H1 (cell line): ENCODE results near the gene SPINK1. TPM values are rescaled to one million over a fixed set of nuclear protein-coding genes. Genes with fewer than 3 reads are reported as not detected.
A peak's percentile ranks its signal among the peaks of the same experiment; 100 is the strongest.

ENCODE experiments used
- CTCF ChIA-PET: fragments of 300-600 bp; sonication (Branson Sonifier 250); formaldehyde crosslinking; loops from one replicate; lab custom pipeline; 2021; ENCODE audit not compliant: partially characterized antibody; lab: Charles Lee
- POLR2A ChIA-PET: fragments of 300-600 bp; sonication (Branson Sonifier 250); formaldehyde crosslinking; loops from one replicate; lab custom pipeline; 2021; ENCODE audit warnings: inconsistent platforms; ENCODE audit not compliant: partially characterized antibody; lab: Charles Lee
- DNase-seq, 2 experiments: peaks; one replicate each; pipeline versions ENCODE4 v3.0.0 to v3.0.0-alpha.2; 2010 to 2022; ENCODE audit warnings: low spot score in 2 of 2, low read depth in 1 of 2, mixed read lengths in 1 of 2
- FAIRE-seq: peaks from 2 replicates; lab custom pipeline; 2011; peaks lifted over from hg19 to GRCh38; lab: Jason Lieb, UNC
- H2AFZ ChIP-seq: 2 replicates; pipeline ENCODE4 v1.8.1; 2012; ENCODE audit warnings: low read length, inconsistent platforms
- H2AK5ac ChIP-seq: 2 replicates; pipeline ENCODE4 v1.6.1; 2013; ENCODE audit warnings: low read depth, low read length
- H2BK120ac ChIP-seq: replicated peaks from 2 replicates; pipeline ENCODE3; 2013; ENCODE audit warnings: low read depth, low read length, inconsistent platforms
- H2BK12ac ChIP-seq: 2 replicates; pipeline ENCODE4 v1.6.1; 2013; ENCODE audit warnings: low read depth, low read length
- H2BK15ac ChIP-seq: 2 replicates; pipeline ENCODE4 v1.6.1; 2013; ENCODE audit warnings: low read length
- H2BK20ac ChIP-seq: 2 replicates; pipeline ENCODE4 v1.6.1; 2013; ENCODE audit warnings: low read length
- H2BK5ac ChIP-seq: 2 replicates; pipeline ENCODE4 v1.6.1; 2013; ENCODE audit warnings: low read depth, low read length
- H3K14ac ChIP-seq: 2 replicates; pipeline ENCODE4 v1.6.1; 2013; ENCODE audit warnings: inconsistent platforms; ENCODE audit not compliant: insufficient read length
- H3K18ac ChIP-seq: 2 replicates; pipeline ENCODE4 v1.6.1; 2013; ENCODE audit warnings: low read length; ENCODE audit errors: extremely low read depth
- H3K23ac ChIP-seq: 2 replicates; pipeline ENCODE4 v1.6.1; 2013; ENCODE audit warnings: inconsistent platforms; ENCODE audit not compliant: insufficient read length
- H3K23me2 ChIP-seq: 2 replicates; pipeline ENCODE4 v1.6.1; 2013; ENCODE audit warnings: low read depth, low read length
- H3K27ac ChIP-seq: 2 replicates; pipeline ENCODE4 v1.6.1; 2011; ENCODE audit warnings: low read depth, low read length, inconsistent platforms
- H3K27me3 ChIP-seq, 4 experiments: replicated peaks in 1 of 4; 1 replicate in 1 of 4; 2 replicates in 3 of 4; pipeline versions ENCODE4 v1.6.1 to v1.8.1; 2011 to 2013; ENCODE audit warnings: low read length in 3 of 4, mild to moderate bottlenecking in 3 of 4, inconsistent platforms in 2 of 4, mixed read lengths in 2 of 4, moderate library complexity in 1 of 4; ENCODE audit not compliant: control insufficient read depth in 3 of 4, insufficient read depth in 3 of 4; ENCODE audit errors: extremely low read depth in 1 of 4
- H3K36me3 ChIP-seq, 4 experiments: 2 replicates each; pipeline versions ENCODE4 v1.6.1 to v1.8.1; 2011 to 2013; ENCODE audit warnings: mild to moderate bottlenecking in 4 of 4, low read length in 3 of 4, moderate library complexity in 2 of 4, control low read depth in 1 of 4, inconsistent platforms in 1 of 4; ENCODE audit not compliant: insufficient read depth in 4 of 4, control insufficient read depth in 2 of 4
- H3K4ac ChIP-seq: replicated peaks from 2 replicates; pipeline ENCODE3; 2013; ENCODE audit warnings: low read length, low read depth, mixed read lengths, inconsistent platforms; ENCODE audit not compliant: insufficient read length
- H3K4me1 ChIP-seq, 4 experiments: replicated peaks in 1 of 4; 1 replicate in 1 of 4; 2 replicates in 3 of 4; pipeline versions ENCODE4 v1.6.1 to v1.8.1; 2011 to 2013; ENCODE audit warnings: low read length in 3 of 4, inconsistent platforms in 2 of 4, mixed read lengths in 1 of 4; ENCODE audit not compliant: insufficient read depth in 4 of 4, control insufficient read depth in 3 of 4
- H3K4me2 ChIP-seq, 2 experiments: 2 replicates each; pipeline versions ENCODE4 v1.6.1 to v1.8.1; 2011 to 2013; ENCODE audit warnings: low read depth in 2 of 2, low read length in 2 of 2, control low read depth in 1 of 2, inconsistent platforms in 1 of 2, mild to moderate bottlenecking in 1 of 2; ENCODE audit not compliant: insufficient read depth in 1 of 2
- H3K4me3 ChIP-seq, 4 experiments: fragments of 200-600, 300-600 bp in 1 of 4; sonication (generic), shearing (Covaris generic), sonication (Bioruptor Twin) in 1 of 4; 2 replicates each; pipeline versions ENCODE4 v1.5.1 to v1.8.1; 2011 to 2016; ENCODE audit warnings: low read length in 4 of 4, low read depth in 3 of 4, control low read depth in 2 of 4, inconsistent platforms in 2 of 4, mild to moderate bottlenecking in 2 of 4, mixed read lengths in 1 of 4, moderate library complexity in 1 of 4; ENCODE audit not compliant: insufficient read depth in 2 of 4; ENCODE audit errors: extremely low read depth in 1 of 4
- H3K56ac ChIP-seq: replicated peaks from 2 replicates; pipeline ENCODE3; 2013; ENCODE audit warnings: low read depth, mild to moderate bottlenecking, mixed read lengths, low read length, inconsistent platforms; ENCODE audit not compliant: insufficient read length
- H3K79me1 ChIP-seq: 2 replicates; pipeline ENCODE4 v1.6.1; 2013; ENCODE audit warnings: low read depth, low read length, control low read depth
- H3K79me2 ChIP-seq, 2 experiments: 2 replicates each; pipeline versions ENCODE4 v1.6.1 to v1.8.1; 2012 to 2013; ENCODE audit warnings: low read length in 2 of 2, mild to moderate bottlenecking in 2 of 2, inconsistent platforms in 1 of 2; ENCODE audit not compliant: insufficient read depth in 2 of 2, control insufficient read depth in 1 of 2
- H3K9ac ChIP-seq, 4 experiments: replicated peaks in 1 of 4; 1 replicate in 1 of 4; 2 replicates in 3 of 4; pipeline versions ENCODE4 v1.6.1 to v1.8.1; 2011 to 2013; ENCODE audit warnings: low read depth in 3 of 4, low read length in 3 of 4, control low read depth in 2 of 4, mild to moderate bottlenecking in 2 of 4, moderate library complexity in 2 of 4, inconsistent platforms in 1 of 4; ENCODE audit errors: extremely low read depth in 1 of 4
- H3K9me3 ChIP-seq, 2 experiments: 2 replicates each; pipeline versions ENCODE4 v1.6.1 to v1.8.1; 2012 to 2013; ENCODE audit warnings: mild to moderate bottlenecking in 2 of 2, moderate library complexity in 2 of 2, control low read depth in 1 of 2, inconsistent platforms in 1 of 2, low read depth in 1 of 2, low read length in 1 of 2, mixed read lengths in 1 of 2; ENCODE audit not compliant: insufficient read depth in 2 of 2
- H4K20me1 ChIP-seq, 2 experiments: replicated peaks in 1 of 2; 2 replicates each; pipeline versions ENCODE3 to v1.8.1; 2011 to 2013; ENCODE audit warnings: inconsistent platforms in 2 of 2, low read length in 2 of 2, mild to moderate bottlenecking in 1 of 2; ENCODE audit not compliant: insufficient read depth in 2 of 2, control insufficient read depth in 1 of 2
- H4K5ac ChIP-seq: 2 replicates; pipeline ENCODE4 v1.6.1; 2013; ENCODE audit warnings: low read length, low read depth, mixed read lengths, inconsistent platforms; ENCODE audit not compliant: insufficient read length
- H4K8ac ChIP-seq: 2 replicates; pipeline ENCODE4 v1.8.0; 2013; ENCODE audit warnings: mild to moderate bottlenecking, moderate library complexity, low read length, inconsistent platforms; ENCODE audit not compliant: insufficient read depth; ENCODE audit errors: extremely low read depth
- H4K91ac ChIP-seq: replicated peaks from 2 replicates; pipeline ENCODE3; 2013; ENCODE audit warnings: low read length, mixed read lengths, inconsistent platforms; ENCODE audit not compliant: insufficient read length
- BRCA1 ChIP-seq: IDR thresholded peaks from 2 replicates; pipeline ENCODE4 v1.6.1; 2012; ENCODE audit warnings: low read depth, low read length, improper control_type of control experiment
- CEBPB ChIP-seq: IDR thresholded peaks from 2 replicates; pipeline ENCODE4 v1.6.1; 2012; ENCODE audit warnings: low read depth, low read length
- TEAD4 ChIP-seq: IDR thresholded peaks from 2 replicates; pipeline ENCODE4 v1.6.1; 2012; ENCODE audit warnings: low read depth, low read length, inconsistent platforms, mixed read lengths
- WGBS, 2 experiments: shearing (Covaris generic) in 1 of 2; methylation state at CpG; one replicate each; pipeline versions ENCODE4 v1.1.6 to v1.1.7; 2013 to 2015; ENCODE audit warnings: low lambda C conversion rate in 2 of 2, mixed read lengths in 2 of 2, inconsistent platforms in 1 of 2, low coverage in 1 of 2, missing lambda C conversion rate in 1 of 2; ENCODE audit not compliant: insufficient replicate concordance in 2 of 2, insufficient coverage in 1 of 2, insufficient read length in 1 of 2; ENCODE audit errors: extremely low coverage in 1 of 2, missing lambda C conversion rate in 1 of 2; 5-methylcytosine and 5-hydroxymethylcytosine counted together
- polyA plus RNA-seq, 7 experiments: library from polyadenylated mRNA; depleted of rRNA in 3 of 7; stranded (reverse) in 5 of 7; unstranded in 2 of 7; fragments of >200 nt in 5 of 7; fragments of 200-250 nt in 2 of 7; gene quantifications; 1 replicate in 5 of 7; 2 replicates in 1 of 7; 4 replicates in 1 of 7; pipeline versions ENCODE4 v1.2.1 to v1.2.3, GENCODE V29; 2011 to 2013; ENCODE audit warnings: missing spikeins in 2 of 7, mixed read lengths in 2 of 7
- total RNA-seq: library from RNA; stranded (reverse); fragmentation: NEBNext Ultra II Directional; extraction: Animal tissue kit (Norgen Biotek cat#: 25700); gene quantifications from 2 replicates; pipeline ENCODE4 v1.2.1, GENCODE V29; 2021

SPINK1 gene
- total and polyA plus RNA-seq, 2 of the 8 experiments (the other 6 are each of a cell fraction or from before 2014, with no cell fraction given) = 0.48 to 1.3 TPM

- no peak for TF ChIP-seq BRCA1
- TF ChIP-seq CEBPB = peak; percentile 44; the same call in 1 of the 2 replicates
- no peak for TF ChIP-seq TEAD4
- TF ChIP-seq, all 59 proteins: peak for 1
- 0 out of 7 replicates have a peak, but pooled peaks cover 0 to 2% (median 0%) of the 10 kb centered on the region in 4 experiments for H3K4me1 ChIP-seq
- H3K23me2 ChIP-seq = no peaks in the 10 kb centered on the region
- DNase-seq (no peak), FAIRE-seq (no peak)
- H3K9me3 ChIP-seq = no peaks in the 10 kb centered on the region
- H2BK15ac ChIP-seq = no peak overlapping the region
- no peak overlapping the region for H2BK12ac ChIP-seq
- no peak overlapping the region for H4K5ac ChIP-seq
- no peaks in the 10 kb centered on the region for H3K27me3 ChIP-seq
- no peak overlapping the region for H2BK20ac ChIP-seq
- no peak overlapping the region for H2AFZ ChIP-seq
- H2BK5ac ChIP-seq = no peak overlapping the region
- H3K14ac ChIP-seq = no peak overlapping the region
- H3K23ac ChIP-seq = no peak overlapping the region
- CTCF ChIA-PET = interaction anchor here (1.1 kb wide), 1 partner anchor 168 kb away, joined by 3 read pairs; no protein-coding TSS in a partner anchor
- no peak overlapping the region for H4K91ac ChIP-seq
- H3K56ac ChIP-seq = no peak overlapping the region
- H3K27ac ChIP-seq = no peak overlapping the region
- no peak overlapping the region for H3K4ac ChIP-seq
- no peak overlapping the region for H3K4me3 ChIP-seq
- H3K4me2 ChIP-seq = no peak overlapping the region
- H4K20me1 ChIP-seq = no peaks in the 10 kb centered on the region
- 85% methylated on average over 5 of the region's 6 CpGs; no CpG with 5 or more reads in 1 of the 2 experiments for WGBS, 2 experiments
- no peak overlapping the region for H2AK5ac ChIP-seq
- POLR2A ChIA-PET = interaction anchor here (1.2 kb wide), 1 partner anchor 49 kb away, joined by 4 read pairs; no protein-coding TSS in a partner anchor
- H3K79me1 ChIP-seq = no peaks in the 10 kb centered on the region
- H3K36me3 ChIP-seq = no peaks in the 10 kb centered on the region
- H3K9ac ChIP-seq = no peak overlapping the region
- no peak overlapping the region for H3K18ac ChIP-seq
- no peak overlapping the region for H4K8ac ChIP-seq
- H3K79me2 ChIP-seq = no peaks in the 10 kb centered on the region
- no peak overlapping the region for H2BK120ac ChIP-seq
These were observed 26.4 kb downstream of the SPINK1 start for GRCh38 chr5:147805030-147805454.
